Endodermal cell (in vitro differentiated cells): Measurements from ENCODE around the gene RAB13. TPM values are rescaled to one million over a fixed set of nuclear protein-coding genes. Genes with fewer than 3 reads are reported as not detected.

Experiments used
- DNase-seq: peaks from one replicate; pipeline ENCODE4 v3.0.0-alpha.2; 2017
- H3K27ac ChIP-seq: 2 replicates; pipeline ENCODE4 v1.5.1; 2013; ENCODE audit warnings: mild to moderate bottlenecking, low read depth, low read length, moderate library complexity
- H3K27me3 ChIP-seq: 2 replicates; pipeline ENCODE4 v1.6.1; 2013; ENCODE audit warnings: mild to moderate bottlenecking, low read length, moderate library complexity; ENCODE audit not compliant: insufficient read depth, control insufficient read depth, poor library complexity, severe bottlenecking
- H3K36me3 ChIP-seq: 2 replicates; pipeline ENCODE4 v1.7.0; 2013; ENCODE audit warnings: mild to moderate bottlenecking, low read length, moderate library complexity; ENCODE audit not compliant: control insufficient read depth, insufficient read depth
- H3K4me1 ChIP-seq: one replicate; pipeline ENCODE4 v1.7.0; 2013; ENCODE audit warnings: low read length; ENCODE audit not compliant: control insufficient read depth, insufficient read depth
- H3K4me3 ChIP-seq: 2 replicates; pipeline ENCODE4 v1.5.1; 2013; ENCODE audit warnings: mild to moderate bottlenecking, low read length, moderate library complexity
- H3K9ac ChIP-seq: 2 replicates; pipeline ENCODE4 v1.6.1; 2013; ENCODE audit warnings: mild to moderate bottlenecking, low read length, moderate library complexity; ENCODE audit not compliant: poor library complexity, severe bottlenecking; ENCODE audit errors: extremely low read depth
- H3K9me3 ChIP-seq: 2 replicates; pipeline ENCODE4 v1.6.1; 2013; ENCODE audit warnings: mild to moderate bottlenecking, low read length, moderate library complexity; ENCODE audit not compliant: control insufficient read depth
- H3K27ac Mint-ChIP-seq: 2 replicates; pipeline ENCODE4 v1.8.0; 2020; ENCODE audit warnings: mixed read lengths
- H3K27me3 Mint-ChIP-seq: 2 replicates; pipeline ENCODE4 v1.8.0; 2021; ENCODE audit warnings: mild to moderate bottlenecking, mixed read lengths; ENCODE audit not compliant: insufficient read depth
- H3K36me3 Mint-ChIP-seq: 2 replicates; pipeline ENCODE4 v1.8.0; 2020; ENCODE audit warnings: low read depth, mixed read lengths
- H3K4me1 Mint-ChIP-seq: 2 replicates; pipeline ENCODE4 v1.8.0; 2020; ENCODE audit warnings: mixed read lengths
- H3K4me3 Mint-ChIP-seq: 2 replicates; pipeline ENCODE4 v1.8.0; 2020; ENCODE audit warnings: mild to moderate bottlenecking, moderate library complexity, mixed read lengths
- H3K9me3 Mint-ChIP-seq: 2 replicates; pipeline ENCODE4 v1.8.0; 2020; ENCODE audit warnings: mild to moderate bottlenecking, mixed read lengths
- WGBS, 2 experiments: methylation state at CpG; one replicate each; pipeline versions ENCODE4 v1.1.5 to v1.1.7; 2013; ENCODE audit warnings: missing lambda C conversion rate in 2 of 2, mixed read lengths in 1 of 2; ENCODE audit not compliant: insufficient coverage in 1 of 2, insufficient read length in 1 of 2; 5-methylcytosine and 5-hydroxymethylcytosine counted together
- total RNA-seq, 2 donors: library from RNA; stranded (reverse); fragmentation: NEBNext Ultra II Directional in 1 of 2; extraction: Animal tissue kit (Norgen Biotek cat#: 25700) in 1 of 2; gene quantifications; 2 replicates in 1 of 2; 3 replicates in 1 of 2; pipeline ENCODE4 v1.2.1, GENCODE V29; 2021
- TF ChIP-seq, protein P1 (sequence below): fragments of 200-600 bp; sonication (generic); conservative IDR thresholded peaks from 2 replicates; pipeline ENCODE4 v1.5.0; 2021; ENCODE audit warnings: antibody characterized with exemption, mild to moderate bottlenecking

Gene RAB13
- total RNA-seq, 2 donors from 2014 or later = 80.3 to 97.1 TPM

DNA sequence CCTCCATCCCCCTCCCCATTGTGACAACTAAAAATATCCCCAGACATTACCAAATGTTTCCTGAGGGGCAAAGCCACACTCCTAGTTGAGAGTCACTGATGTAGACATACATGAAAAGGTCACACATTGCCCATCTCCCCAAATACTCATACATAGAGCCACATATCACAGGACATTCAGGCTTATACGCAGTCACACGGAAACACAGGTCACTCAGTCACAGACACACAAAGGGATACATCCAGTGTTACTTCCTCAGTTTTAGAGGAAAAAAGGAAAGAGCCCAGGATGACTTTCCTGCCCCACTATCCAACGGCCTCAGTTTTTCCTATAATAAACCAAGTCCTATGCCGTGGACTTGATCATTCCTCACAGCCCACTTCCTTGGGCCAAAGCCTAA is 24.7 kb downstream of the RAB13 start:
- Mint-ChIP-seq H3K9me3 (no peaks in the 10 kb centered on the region), H3K36me3 (peaks cover 27% of the 10 kb centered on the region), H3K4me3 (peak overlapping the region; percentile 89), H3K4me1 (peaks cover 39% of the 10 kb centered on the region), H3K27ac (peak overlapping the region; percentile 99), H3K27me3 (no peaks in the 10 kb centered on the region)
- H3K4me1 ChIP-seq = no peaks in the 10 kb centered on the region
- H3K9me3 ChIP-seq = no peaks in the 10 kb centered on the region
- WGBS, 2 experiments = 90 to 96% methylated on average over 2 to 4 of the region's 4 CpGs
- H3K4me3 ChIP-seq = peak overlapping the region; percentile 99
- peaks cover 19% of the 10 kb centered on the region for H3K36me3 ChIP-seq
- TF ChIP-seq, protein P1, sequence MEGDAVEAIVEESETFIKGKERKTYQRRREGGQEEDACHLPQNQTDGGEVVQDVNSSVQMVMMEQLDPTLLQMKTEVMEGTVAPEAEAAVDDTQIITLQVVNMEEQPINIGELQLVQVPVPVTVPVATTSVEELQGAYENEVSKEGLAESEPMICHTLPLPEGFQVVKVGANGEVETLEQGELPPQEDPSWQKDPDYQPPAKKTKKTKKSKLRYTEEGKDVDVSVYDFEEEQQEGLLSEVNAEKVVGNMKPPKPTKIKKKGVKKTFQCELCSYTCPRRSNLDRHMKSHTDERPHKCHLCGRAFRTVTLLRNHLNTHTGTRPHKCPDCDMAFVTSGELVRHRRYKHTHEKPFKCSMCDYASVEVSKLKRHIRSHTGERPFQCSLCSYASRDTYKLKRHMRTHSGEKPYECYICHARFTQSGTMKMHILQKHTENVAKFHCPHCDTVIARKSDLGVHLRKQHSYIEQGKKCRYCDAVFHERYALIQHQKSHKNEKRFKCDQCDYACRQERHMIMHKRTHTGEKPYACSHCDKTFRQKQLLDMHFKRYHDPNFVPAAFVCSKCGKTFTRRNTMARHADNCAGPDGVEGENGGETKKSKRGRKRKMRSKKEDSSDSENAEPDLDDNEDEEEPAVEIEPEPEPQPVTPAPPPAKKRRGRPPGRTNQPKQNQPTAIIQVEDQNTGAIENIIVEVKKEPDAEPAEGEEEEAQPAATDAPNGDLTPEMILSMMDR = no peak
- H3K27ac ChIP-seq = no peak overlapping the region
- DNase-seq = no peak
- H3K9ac ChIP-seq = peak overlapping the region; percentile 18
- H3K27me3 ChIP-seq = no peaks in the 10 kb centered on the region

DNA sequence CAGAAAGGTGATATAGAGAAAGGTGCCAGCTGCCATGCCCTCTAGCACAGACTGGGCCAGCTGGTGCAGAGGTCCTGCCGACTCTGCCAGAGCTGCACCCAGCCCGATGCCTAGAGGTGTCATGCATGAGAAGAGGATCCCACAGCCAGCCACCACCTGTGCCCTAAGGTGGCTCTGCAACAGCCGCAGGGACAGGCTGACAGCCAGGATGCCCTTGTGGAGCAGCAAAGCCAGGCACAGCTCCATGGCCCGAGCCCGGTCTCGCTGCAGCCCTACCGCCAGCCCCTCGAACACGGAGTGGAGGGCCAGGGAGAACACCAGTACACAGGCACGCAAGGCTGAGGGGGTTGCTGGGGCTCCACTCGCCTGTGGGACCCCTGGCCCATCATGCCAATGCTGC is 25.9 kb downstream of the RAB13 start:
- Mint-ChIP-seq H3K4me3 (no peak overlapping the region), H3K27ac (no peak overlapping the region)

DNA sequence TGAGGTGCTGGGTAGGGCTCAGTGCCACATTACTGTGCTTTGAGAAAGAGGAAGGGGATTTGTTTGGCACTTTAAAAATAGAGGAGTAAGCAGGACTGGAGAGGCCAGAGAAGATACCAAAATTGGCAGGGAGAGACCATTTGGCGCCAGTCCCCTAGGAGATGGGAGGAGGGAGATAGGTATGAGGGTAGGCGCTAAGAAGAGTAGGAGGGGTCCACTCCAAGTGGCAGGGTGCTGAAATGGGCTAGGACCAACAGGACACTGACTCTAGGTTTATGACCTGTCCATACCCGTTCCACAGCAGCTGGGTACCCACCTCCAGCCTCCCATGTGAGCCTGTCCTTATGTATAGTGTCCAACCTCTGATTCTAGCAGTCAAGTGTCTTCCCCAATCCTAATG is 26.7 kb downstream of the RAB13 start:
- no peaks in the 10 kb centered on the region for H3K9me3 ChIP-seq
- Mint-ChIP-seq H3K36me3 (peaks cover 23% of the 10 kb centered on the region), H3K27ac (no peak overlapping the region), H3K9me3 (no peaks in the 10 kb centered on the region), H3K27me3 (no peaks in the 10 kb centered on the region), H3K4me1 (peaks cover 35% of the 10 kb centered on the region), H3K4me3 (no peak overlapping the region)
- DNase-seq = peak; percentile 54
- no peak overlapping the region for H3K27ac ChIP-seq
- 80 to 85% methylated on average over 3 of the region's 3 CpGs for WGBS, 2 experiments
- H3K9ac ChIP-seq = no peak overlapping the region
- no peak overlapping the region for H3K4me3 ChIP-seq
- no peaks in the 10 kb centered on the region for H3K27me3 ChIP-seq
- no peaks in the 10 kb centered on the region for H3K4me1 ChIP-seq
- TF ChIP-seq, protein P1 = no peak
- H3K36me3 ChIP-seq = peaks cover 19% of the 10 kb centered on the region

More for the DNA sequence above, 25.9 kb downstream of the RAB13 start:
- Histone ChIP-seq H3K36me3 (peaks cover 19% of the 10 kb centered on the region), H3K27ac (no peak overlapping the region), H3K4me1 (no peaks in the 10 kb centered on the region), H3K9ac (no peak overlapping the region), H3K9me3 (no peaks in the 10 kb centered on the region), H3K4me3 (no peak overlapping the region), H3K27me3 (no peaks in the 10 kb centered on the region)
- TF ChIP-seq, protein P1 = no peak
- no peaks in the 10 kb centered on the region for H3K27me3 Mint-ChIP-seq
- peaks cover 35% of the 10 kb centered on the region for H3K4me1 Mint-ChIP-seq
- no peak for DNase-seq
- H3K9me3 Mint-ChIP-seq = no peaks in the 10 kb centered on the region
- WGBS, 2 experiments = 95 to 98% methylated on average over 9 to 11 of the region's 11 CpGs
- peaks cover 23% of the 10 kb centered on the region for H3K36me3 Mint-ChIP-seq
